ENCODE data around the gene DNPH1.

The DNPH1 gene

DNA sequence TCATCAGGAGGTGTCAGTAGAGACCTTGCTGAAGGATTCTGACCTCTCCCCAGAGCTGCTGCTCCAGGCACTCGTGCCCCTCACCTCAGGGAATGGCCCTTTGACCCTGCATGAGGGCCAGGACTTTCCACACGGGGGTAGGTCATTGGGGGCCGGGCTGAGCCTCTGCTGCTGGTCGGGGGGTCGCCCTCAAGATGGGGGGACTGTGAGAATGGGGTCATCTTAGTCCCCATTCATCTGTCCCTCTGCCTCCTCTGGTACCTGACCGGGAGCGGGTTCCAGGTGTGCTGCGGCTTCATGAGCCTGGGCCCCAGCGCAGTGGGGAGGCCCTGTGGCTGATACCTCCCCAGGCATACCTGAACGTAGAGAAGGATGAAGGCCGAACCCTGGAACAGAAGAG lies 15.8 kb downstream of the DNPH1 start:
- no peak overlapping the region for H3K4me3 ChIP-seq (ENCODE audit: low read length)
- H3K36me3 ChIP-seq (ENCODE audit: control insufficient read depth, insufficient read depth, low read length) = no peaks in the 10 kb centered on the region
- no peak overlapping the region for H3K27ac ChIP-seq (ENCODE audit: low read length)
- WGBS (ENCODE audit: insufficient coverage, insufficient read length) = no CpG with 5 or more reads among the region's 11 CpGs
- no peak for DNase-seq (ENCODE audit: low read depth, low spot score)
- H3K27me3 ChIP-seq (ENCODE audit: control insufficient read depth, insufficient read depth, low read length) = no peaks in the 10 kb centered on the region
- no peaks in the 10 kb centered on the region for H3K4me1 ChIP-seq (ENCODE audit: control insufficient read depth, insufficient read depth, low read length)
- no peaks in the 10 kb centered on the region for H3K9me3 ChIP-seq (ENCODE audit: control insufficient read depth, insufficient read depth, low read length)

DNA sequence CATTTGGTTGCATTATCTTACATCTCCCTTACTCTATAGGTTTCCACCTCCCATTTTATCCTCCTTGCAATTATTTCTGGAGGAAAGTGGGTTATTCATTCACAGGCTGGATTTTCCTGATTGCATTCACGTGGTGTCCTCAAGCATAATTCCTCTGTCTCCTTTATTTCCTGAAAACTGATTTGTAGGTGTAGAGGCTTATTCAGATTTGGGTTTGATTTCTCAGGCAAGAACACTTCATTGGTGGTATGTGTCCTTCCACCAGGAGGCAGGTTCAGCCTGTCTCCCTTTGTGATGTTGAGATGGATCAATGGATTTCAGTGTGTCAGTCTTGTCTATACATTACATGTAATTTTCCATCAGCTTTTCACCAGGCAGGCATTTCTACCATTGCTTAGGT lies 17.3 kb downstream of the DNPH1 start:
- H3K4me1 ChIP-seq (ENCODE audit: control insufficient read depth, insufficient read depth, low read length) = no peaks in the 10 kb centered on the region
- H3K27ac ChIP-seq (ENCODE audit: low read length) = no peak overlapping the region
- no peak for DNase-seq (ENCODE audit: low read depth, low spot score)
- H3K4me3 ChIP-seq (ENCODE audit: low read length) = no peak overlapping the region
- H3K27me3 ChIP-seq (ENCODE audit: control insufficient read depth, insufficient read depth, low read length) = no peaks in the 10 kb centered on the region
- no CpG with 5 or more reads among the region's 1 CpG for WGBS (ENCODE audit: insufficient coverage, insufficient read length)
- H3K36me3 ChIP-seq (ENCODE audit: control insufficient read depth, insufficient read depth, low read length) = no peaks in the 10 kb centered on the region
- no peaks in the 10 kb centered on the region for H3K9me3 ChIP-seq (ENCODE audit: control insufficient read depth, insufficient read depth, low read length)

- Histone ChIP-seq H3K36me3 (ENCODE audit: control insufficient read depth, insufficient read depth, low read length) (no peaks in the 10 kb centered on the region), H3K9me3 (ENCODE audit: control insufficient read depth, insufficient read depth, low read length) (no peaks in the 10 kb centered on the region), H3K4me3 (ENCODE audit: low read length) (no peak overlapping the region), H3K4me1 (ENCODE audit: control insufficient read depth, insufficient read depth, low read length) (no peaks in the 10 kb centered on the region), H3K27me3 (ENCODE audit: control insufficient read depth, insufficient read depth, low read length) (no peaks in the 10 kb centered on the region), H3K27ac (ENCODE audit: low read length) (no peak overlapping the region)
- WGBS (ENCODE audit: insufficient coverage, insufficient read length) = no CpG with 5 or more reads among the region's 2 CpGs
- no peak for DNase-seq (ENCODE audit: low read depth, low spot score)
These were observed 22.0 kb downstream of the DNPH1 start for GRCh38 chr6:43207286-43207685.

- H3K4me3 ChIP-seq (ENCODE audit: low read length) = no peak overlapping the region
- no peaks in the 10 kb centered on the region for H3K27me3 ChIP-seq (ENCODE audit: control insufficient read depth, insufficient read depth, low read length)
- no peaks in the 10 kb centered on the region for H3K36me3 ChIP-seq (ENCODE audit: control insufficient read depth, insufficient read depth, low read length)
- DNase-seq (ENCODE audit: low read depth, low spot score) = no peak
- H3K9me3 ChIP-seq (ENCODE audit: control insufficient read depth, insufficient read depth, low read length) = no peaks in the 10 kb centered on the region
- no peak overlapping the region for H3K27ac ChIP-seq (ENCODE audit: low read length)
- H3K4me1 ChIP-seq (ENCODE audit: control insufficient read depth, insufficient read depth, low read length) = no peaks in the 10 kb centered on the region
- WGBS (ENCODE audit: insufficient coverage, insufficient read length) = no CpG with 5 or more reads among the region's 10 CpGs
These were observed 23.4 kb downstream of the DNPH1 start for GRCh38 chr6:43205849-43206248.

DNA sequence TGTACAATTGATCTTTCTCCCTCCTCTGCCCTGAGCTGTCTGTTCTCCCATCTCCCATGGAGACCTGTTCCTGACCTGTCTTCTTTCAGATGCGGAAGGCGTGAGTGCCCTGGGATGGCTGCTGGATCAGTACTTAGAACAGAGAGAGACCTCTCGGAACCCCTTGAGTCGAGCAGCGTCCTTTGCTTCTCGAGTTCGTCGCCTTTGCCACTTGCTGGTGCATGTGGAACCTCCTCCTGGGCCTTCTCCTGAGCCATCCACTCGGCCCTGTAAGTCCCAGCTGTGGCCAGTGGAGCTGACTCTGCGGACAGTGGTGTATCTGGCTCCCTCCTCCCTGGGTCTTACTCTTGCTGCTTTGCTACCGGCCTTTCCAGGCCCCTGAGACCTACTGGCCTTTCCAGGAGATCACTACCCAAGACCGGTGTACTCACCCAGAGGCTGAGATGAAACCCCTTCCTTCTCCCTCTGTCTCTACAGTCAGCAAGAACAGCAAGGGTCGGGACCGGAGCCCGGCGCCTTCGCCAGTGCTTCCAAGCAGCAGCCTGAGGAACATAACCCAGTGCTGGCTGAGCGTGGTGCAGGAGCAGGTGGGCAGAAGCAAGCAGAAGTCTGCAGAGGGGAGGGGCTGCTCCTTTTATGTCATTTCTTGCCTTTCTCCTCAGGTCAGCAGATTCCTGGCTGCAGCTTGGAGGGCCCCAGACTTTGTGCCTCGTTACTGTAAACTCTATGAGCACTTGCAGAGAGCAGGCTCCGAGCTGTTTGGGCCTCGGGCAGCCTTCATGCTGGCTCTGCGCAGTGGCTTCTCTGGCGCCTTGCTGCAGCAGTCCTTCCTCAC lies 24.8 kb downstream of the DNPH1 start:
- no peaks in the 10 kb centered on the region for H3K27me3 ChIP-seq (ENCODE audit: control insufficient read depth, insufficient read depth, low read length)
- WGBS (ENCODE audit: insufficient coverage, insufficient read length) = no CpG with 5 or more reads among the region's 23 CpGs
- no peak overlapping the region for H3K4me3 ChIP-seq (ENCODE audit: low read length)
- H3K9me3 ChIP-seq (ENCODE audit: control insufficient read depth, insufficient read depth, low read length) = no peaks in the 10 kb centered on the region
- no peaks in the 10 kb centered on the region for H3K36me3 ChIP-seq (ENCODE audit: control insufficient read depth, insufficient read depth, low read length)
- H3K4me1 ChIP-seq (ENCODE audit: control insufficient read depth, insufficient read depth, low read length) = no peaks in the 10 kb centered on the region
- no peak for DNase-seq (ENCODE audit: low read depth, low spot score)
- no peak overlapping the region for H3K27ac ChIP-seq (ENCODE audit: low read length)

DNA sequence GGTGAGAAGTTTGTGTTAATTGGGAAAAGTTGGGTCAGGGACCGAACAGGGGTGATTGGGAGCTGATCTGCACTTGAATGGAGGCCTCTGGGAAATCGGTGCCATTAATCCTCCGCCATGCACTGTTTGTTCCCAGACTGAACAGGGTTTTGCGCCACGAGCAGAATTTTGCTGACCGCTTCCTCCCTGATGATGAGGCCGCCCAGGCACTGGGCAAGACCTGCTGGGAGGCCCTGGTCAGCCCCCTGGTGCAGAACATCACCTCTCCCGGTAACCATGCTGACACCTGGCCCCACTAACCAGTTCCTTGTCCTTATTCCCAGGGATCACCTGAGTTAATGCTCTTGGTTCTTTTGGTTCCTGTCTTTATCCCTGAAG lies 25.6 kb downstream of the DNPH1 start:
- no CpG with 5 or more reads among the region's 8 CpGs for WGBS (ENCODE audit: insufficient coverage, insufficient read length)
- Histone ChIP-seq H3K4me3 (ENCODE audit: low read length) (no peak overlapping the region), H3K4me1 (ENCODE audit: control insufficient read depth, insufficient read depth, low read length) (no peaks in the 10 kb centered on the region), H3K27ac (ENCODE audit: low read length) (no peak overlapping the region), H3K36me3 (ENCODE audit: control insufficient read depth, insufficient read depth, low read length) (no peaks in the 10 kb centered on the region), H3K27me3 (ENCODE audit: control insufficient read depth, insufficient read depth, low read length) (no peaks in the 10 kb centered on the region), H3K9me3 (ENCODE audit: control insufficient read depth, insufficient read depth, low read length) (no peaks in the 10 kb centered on the region)
- no peak for DNase-seq (ENCODE audit: low read depth, low spot score)

- Histone ChIP-seq H3K36me3 (ENCODE audit: control insufficient read depth, insufficient read depth, low read length) (no peaks in the 10 kb centered on the region), H3K9me3 (ENCODE audit: control insufficient read depth, insufficient read depth, low read length) (no peaks in the 10 kb centered on the region), H3K4me1 (ENCODE audit: control insufficient read depth, insufficient read depth, low read length) (no peaks in the 10 kb centered on the region), H3K27me3 (ENCODE audit: control insufficient read depth, insufficient read depth, low read length) (no peaks in the 10 kb centered on the region; the same call in 1 of the 2 replicates), H3K4me3 (ENCODE audit: low read length) (no peak overlapping the region), H3K27ac (ENCODE audit: low read length) (no peak overlapping the region)
- DNase-seq (ENCODE audit: low read depth, low spot score) = no peak
- no CpG with 5 or more reads among the region's 17 CpGs for WGBS (ENCODE audit: insufficient coverage, insufficient read length)
These were observed 26.1 kb downstream of the DNPH1 start for GRCh38 chr6:43203029-43203717.

GRCh38 chr6:43202451-43202850 lies 26.8 kb downstream of the DNPH1 start:
- Histone ChIP-seq H3K27ac (ENCODE audit: low read length) (no peak overlapping the region), H3K36me3 (ENCODE audit: control insufficient read depth, insufficient read depth, low read length) (no peaks in the 10 kb centered on the region), H3K4me1 (ENCODE audit: control insufficient read depth, insufficient read depth, low read length) (no peaks in the 10 kb centered on the region), H3K4me3 (ENCODE audit: low read length) (no peak overlapping the region), H3K9me3 (ENCODE audit: control insufficient read depth, insufficient read depth, low read length) (no peaks in the 10 kb centered on the region), H3K27me3 (ENCODE audit: control insufficient read depth, insufficient read depth, low read length) (no peaks in the 10 kb centered on the region; the same call in 1 of the 2 replicates)
- no peak for DNase-seq (ENCODE audit: low read depth, low spot score)
- WGBS (ENCODE audit: insufficient coverage, insufficient read length) = no CpG with 5 or more reads among the region's 5 CpGs

DNA sequence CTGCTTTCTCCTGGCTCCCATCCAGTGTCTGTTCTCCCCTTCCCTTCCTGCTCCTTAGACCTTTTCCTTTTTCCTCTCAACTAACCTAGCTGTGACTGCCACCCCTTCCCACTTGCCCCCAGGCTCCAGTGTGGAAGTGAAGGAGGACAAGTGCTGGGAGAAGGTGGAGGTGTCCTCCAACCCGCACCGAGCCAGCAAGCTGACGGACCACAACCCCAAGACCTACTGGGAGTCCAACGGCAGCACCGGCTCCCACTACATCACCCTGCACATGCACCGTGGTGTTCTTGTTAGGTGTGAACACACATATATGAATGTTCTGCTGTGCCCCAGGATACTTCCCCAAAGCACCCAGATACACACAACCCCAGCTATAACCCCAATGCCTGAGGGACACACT lies 28.7 kb downstream of the DNPH1 start:
- Histone ChIP-seq H3K27ac (ENCODE audit: low read length) (no peak overlapping the region), H3K9me3 (ENCODE audit: control insufficient read depth, insufficient read depth, low read length) (no peaks in the 10 kb centered on the region), H3K27me3 (ENCODE audit: control insufficient read depth, insufficient read depth, low read length) (no peaks in the 10 kb centered on the region; the same call in 1 of the 2 replicates), H3K4me3 (ENCODE audit: low read length) (no peak overlapping the region), H3K4me1 (ENCODE audit: control insufficient read depth, insufficient read depth, low read length) (no peaks in the 10 kb centered on the region), H3K36me3 (ENCODE audit: control insufficient read depth, insufficient read depth, low read length) (no peaks in the 10 kb centered on the region)
- no CpG with 5 or more reads among the region's 6 CpGs for WGBS (ENCODE audit: insufficient coverage, insufficient read length)
- DNase-seq (ENCODE audit: low read depth, low spot score) = no peak

DNA sequence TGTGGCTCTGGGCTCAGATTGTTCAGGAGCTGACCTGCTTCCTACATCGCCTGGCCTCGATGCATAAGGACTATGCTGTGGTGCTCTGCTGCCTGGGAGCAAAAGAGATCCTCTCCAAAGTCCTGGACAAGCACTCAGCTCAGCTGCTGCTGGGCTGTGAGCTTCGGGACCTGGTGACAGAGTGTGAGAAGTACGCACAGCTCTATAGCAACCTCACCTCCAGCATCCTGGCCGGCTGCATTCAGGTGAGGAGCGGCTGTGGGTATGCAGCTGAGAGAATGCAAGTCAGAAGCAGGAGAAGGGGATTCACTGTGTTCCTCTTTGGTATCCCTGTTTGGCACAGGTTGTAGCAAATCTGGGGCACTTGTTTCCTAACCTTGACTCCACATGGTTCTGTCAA lies 29.4 kb downstream of the DNPH1 start:
- H3K4me1 ChIP-seq (ENCODE audit: control insufficient read depth, insufficient read depth, low read length) = no peaks in the 10 kb centered on the region
- H3K36me3 ChIP-seq (ENCODE audit: control insufficient read depth, insufficient read depth, low read length) = no peaks in the 10 kb centered on the region; the same call in 1 of the 2 replicates
- no peaks in the 10 kb centered on the region; the same call in 1 of the 2 replicates for H3K27me3 ChIP-seq (ENCODE audit: control insufficient read depth, insufficient read depth, low read length)
- H3K4me3 ChIP-seq (ENCODE audit: low read length) = no peak overlapping the region
- DNase-seq (ENCODE audit: low read depth, low spot score) = no peak
- H3K27ac ChIP-seq (ENCODE audit: low read length) = no peak overlapping the region
- WGBS (ENCODE audit: insufficient coverage, insufficient read length) = no CpG with 5 or more reads among the region's 6 CpGs
- no peaks in the 10 kb centered on the region for H3K9me3 ChIP-seq (ENCODE audit: control insufficient read depth, insufficient read depth, low read length)
